Eye (tissue), 1 donor: ENCODE measurements around the gene CRIP1.

Experiments
- DNase-seq: peaks from one replicate; pipeline ENCODE4 v3.0.0-alpha.2; 2015

Gene CRIP1

GRCh38 chr14:105486163-105486973, at the start of gene CRIP1:
TSS of gene CRIP1 (plus strand) at chr14:105486886. CDS start at chr14:105487260, 374 bp downstream.
- peak; percentile 54 for DNase-seq

DNA sequence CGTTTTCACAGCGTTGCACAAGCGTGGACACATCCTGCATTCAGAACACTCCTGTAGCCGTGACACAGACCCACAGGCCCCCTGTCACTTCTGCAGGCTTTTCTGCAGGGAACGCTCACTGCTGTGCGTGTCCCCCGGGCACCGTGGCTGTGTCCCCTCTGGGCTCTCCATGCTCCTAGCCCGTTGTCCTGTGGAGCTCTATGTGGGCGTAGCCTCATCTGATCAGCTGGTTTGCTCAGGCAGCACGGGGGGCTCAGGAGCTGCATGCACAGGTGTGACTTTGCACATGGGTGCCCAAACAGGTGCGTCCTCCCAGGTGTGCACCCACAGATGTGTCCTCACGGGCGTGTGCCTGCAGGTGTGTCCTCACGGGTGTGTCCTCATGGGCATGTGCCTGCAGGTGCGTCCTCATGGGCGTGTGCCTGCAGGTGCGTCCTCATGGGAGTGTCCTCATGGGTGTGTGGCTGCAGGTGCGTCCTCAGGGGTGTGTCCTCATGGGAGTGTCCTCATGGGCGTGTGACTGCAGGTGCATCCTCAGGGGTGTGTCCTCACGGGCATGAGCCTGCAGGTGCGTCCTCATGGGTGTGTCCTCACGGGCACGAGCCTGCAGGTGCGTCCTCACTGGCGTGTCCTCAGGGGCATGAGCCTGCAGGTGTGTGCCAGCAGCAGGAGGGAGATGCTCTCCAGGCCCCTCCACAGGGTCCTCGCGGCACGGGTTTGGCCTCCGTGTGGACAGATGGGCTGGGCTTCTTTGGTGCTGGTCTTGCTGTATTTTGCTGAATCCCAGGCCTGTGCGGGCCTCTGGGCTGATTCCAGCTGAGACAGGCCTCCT, 49.6 kb upstream of the CRIP1 start:
- no peak for DNase-seq

GRCh38 chr14:105437723-105438500, 48.8 kb upstream of the CRIP1 start:
- DNase-seq = no peak

- DNase-seq = no peak
Observed at GRCh38 chr14:105439179-105439578, 47.5 kb upstream of the CRIP1 start.

DNA sequence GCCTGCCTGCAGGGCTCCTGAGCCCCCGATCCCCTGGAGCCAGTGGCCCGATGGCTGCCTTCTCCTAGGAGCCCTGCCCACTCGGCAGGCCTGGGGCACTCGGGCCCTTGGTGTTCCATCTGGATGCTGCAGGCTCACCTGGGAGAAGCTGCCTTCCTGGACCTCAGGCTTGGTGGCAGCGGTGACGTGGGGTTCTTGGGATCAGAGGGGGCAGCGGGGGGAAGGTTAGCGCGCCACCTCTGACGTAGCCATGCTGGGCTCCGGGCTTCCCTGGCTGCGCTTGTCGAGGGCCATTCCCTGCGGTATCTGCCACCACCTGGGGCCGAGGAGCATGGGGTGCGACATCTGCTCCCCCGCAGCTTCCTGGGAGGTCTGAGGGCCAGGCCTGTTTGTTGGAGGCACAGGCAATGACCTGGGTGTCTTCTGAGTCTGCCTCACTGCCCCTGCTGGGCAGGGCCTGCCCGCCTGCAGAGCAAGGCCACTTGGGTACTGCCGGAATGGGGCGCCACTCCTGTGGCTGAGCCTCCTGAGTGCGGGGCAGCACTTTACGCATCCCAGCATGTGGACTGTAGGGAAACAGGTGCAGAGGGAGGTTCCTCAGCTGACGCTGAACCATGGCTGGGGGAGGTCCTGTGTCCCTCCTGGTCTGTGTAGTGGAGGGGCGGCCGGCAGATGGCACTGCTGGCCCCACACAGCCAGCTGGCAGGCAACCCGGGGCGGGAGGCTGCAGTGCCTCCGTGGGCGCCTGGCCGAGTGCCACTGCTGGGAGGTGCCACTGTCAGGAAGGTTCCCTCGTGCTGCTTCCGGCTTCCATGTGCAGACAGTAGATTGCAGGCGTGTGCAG, 46.8 kb upstream of the CRIP1 start:
- no peak for DNase-seq

- no peak for DNase-seq
Observed at GRCh38 chr14:105440554-105440900, 46.2 kb upstream of the CRIP1 start.

- no peak for DNase-seq
Observed at GRCh38 chr14:105440992-105441391, 45.7 kb upstream of the CRIP1 start.

DNA sequence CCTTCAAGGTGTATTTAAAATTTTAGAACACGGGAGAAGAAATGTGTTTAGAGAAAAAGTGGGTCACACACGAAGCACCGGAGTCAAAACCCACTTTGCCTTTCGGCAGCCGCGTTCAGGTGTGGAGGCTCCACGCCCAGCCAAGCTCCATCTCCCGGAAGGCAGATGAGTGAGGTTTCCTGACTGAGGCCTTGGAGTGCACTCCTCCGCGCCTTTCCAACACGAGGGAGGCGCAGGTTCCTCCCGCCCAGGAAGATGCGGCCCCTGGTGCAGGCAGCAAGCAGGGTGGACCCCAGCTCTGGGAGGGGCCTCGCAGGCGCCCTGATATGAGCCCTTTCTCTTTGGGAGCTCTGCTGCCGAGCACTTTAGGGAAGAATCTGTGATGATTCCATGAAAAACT, 44.6 kb upstream of the CRIP1 start:
- no peak for DNase-seq

DNA sequence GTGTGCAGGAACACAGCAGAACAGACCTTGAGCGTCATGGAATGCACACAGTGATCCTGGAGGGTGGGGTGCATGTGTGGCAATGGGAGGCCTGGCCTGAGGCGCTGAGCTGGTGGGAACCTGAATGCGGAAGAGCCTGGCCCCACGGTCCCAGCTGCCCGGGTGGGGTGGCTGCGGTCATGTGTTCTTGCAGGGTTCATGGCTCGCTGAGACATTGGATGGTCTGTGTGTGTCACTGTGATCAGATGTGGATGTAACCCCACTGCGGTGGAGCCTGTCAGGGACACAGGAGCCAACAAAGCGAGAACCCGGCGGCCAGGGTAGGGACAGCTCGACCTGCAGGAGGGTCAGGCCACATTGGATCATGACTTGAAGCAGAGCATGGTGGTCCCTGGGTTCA, 43.9 kb upstream of the CRIP1 start:
- DNase-seq = no peak

DNA sequence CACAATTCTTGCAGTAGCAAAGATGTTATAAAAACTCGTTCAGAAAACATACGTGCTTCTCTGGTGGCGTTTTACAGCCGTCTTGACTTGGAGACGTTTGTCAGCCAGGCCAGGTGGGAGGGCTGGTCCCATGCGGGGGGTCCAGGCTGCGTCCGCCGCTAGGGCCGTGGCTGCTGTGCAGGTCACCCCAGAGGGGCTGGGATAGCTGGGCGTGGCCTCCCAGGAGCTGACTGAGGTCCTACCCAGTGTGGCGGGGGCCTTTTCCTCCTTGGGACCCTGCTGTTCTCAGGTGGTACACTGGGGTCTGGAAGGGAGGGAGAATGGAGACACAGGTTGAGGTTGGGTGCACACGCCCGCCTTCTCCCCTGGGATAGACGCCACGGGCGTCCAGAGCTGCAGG, 41.8 kb upstream of the CRIP1 start:
- DNase-seq = no peak

- no peak for DNase-seq
Observed at GRCh38 chr14:105445290-105445689, 41.4 kb upstream of the CRIP1 start.

GRCh38 chr14:105445901-105446845, 40.5 kb upstream of the CRIP1 start:
- no peak for DNase-seq

DNA sequence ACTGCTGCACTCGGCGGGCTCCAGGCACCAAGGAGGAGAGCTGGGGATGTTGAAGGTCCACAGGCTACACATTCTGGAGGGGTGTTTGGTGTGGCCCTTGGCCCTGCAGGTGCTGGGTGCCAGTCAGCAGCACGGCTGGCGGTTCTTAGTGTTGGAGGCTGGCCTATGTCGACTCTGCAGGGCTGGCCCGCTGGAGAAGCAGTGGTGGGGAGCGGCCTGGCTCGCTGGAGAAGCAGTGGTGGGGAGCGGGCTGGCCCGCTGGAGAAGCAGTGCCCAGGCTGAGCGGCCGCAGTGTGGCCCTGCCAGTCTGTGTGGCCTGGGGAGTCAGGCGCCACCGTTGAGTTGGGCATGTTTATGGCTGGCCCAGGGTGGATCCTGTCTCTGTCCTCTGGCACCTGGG, 39.7 kb upstream of the CRIP1 start:
- no peak for DNase-seq

- no peak for DNase-seq
Observed at GRCh38 chr14:105447651-105448640, 38.7 kb upstream of the CRIP1 start.

DNA sequence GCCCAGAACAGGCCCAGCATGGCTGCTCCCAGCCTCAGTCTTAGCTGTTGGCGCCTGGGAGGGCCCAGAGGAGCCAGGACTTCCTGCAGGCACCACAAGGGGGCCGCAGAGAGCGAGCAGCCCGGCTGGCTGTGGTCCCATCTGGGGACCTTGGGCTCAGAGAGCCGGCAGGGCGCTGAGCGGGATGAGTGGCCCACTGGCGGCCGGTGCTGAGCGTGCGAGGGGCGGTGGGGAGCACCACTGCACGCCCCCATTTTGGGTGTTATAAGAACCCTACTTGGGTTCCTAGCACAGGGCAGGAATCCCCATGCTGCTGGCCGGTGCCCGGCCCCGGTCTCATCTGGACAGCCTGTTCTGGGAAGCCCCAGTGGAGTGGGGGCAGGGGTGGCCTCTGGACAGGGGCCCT, 38.0 kb upstream of the CRIP1 start:
- DNase-seq = peak; percentile 83

DNA sequence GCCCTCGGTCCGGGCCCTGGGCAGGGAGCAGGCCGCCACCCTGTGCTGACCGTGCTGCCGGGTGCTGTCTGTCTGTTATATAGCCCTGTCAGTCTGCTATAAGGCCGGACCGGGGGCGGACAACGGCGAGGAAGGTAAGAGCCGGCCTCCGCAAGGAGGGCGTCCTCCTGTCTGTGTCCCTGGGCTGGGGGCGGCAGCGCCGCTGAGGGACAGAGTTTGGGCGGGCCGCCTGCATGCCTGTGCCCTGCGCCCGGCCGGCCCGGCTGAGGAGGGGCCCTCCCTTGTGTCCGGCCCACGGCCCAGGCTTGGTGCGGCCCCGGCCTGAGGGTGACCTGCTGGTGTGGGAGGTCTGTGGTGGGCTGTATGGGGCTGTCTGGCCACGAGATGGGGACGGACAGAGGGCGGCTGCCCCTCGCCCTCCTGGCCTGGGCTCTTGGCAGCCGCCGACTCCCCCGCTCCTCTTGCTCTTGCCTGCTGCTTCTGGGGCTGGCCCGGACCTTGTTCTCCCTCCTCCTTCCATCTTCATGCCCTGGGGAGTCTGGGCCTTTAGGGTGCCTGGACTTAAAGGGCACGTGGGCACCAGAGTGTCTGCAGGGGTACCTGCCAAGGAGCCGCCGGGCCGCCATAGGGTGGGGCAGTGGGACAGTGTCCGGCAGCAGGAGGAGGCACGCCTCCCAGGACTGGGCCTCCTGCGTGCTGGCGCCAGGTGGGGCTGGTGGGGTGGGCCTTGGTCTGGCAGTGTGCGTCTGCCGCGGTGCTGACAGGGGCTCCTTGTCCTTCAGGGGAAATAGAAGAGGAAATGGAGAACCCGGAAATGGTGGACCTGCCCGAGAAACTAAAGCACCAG, 37.2 kb upstream of the CRIP1 start:
- no peak for DNase-seq

DNA sequence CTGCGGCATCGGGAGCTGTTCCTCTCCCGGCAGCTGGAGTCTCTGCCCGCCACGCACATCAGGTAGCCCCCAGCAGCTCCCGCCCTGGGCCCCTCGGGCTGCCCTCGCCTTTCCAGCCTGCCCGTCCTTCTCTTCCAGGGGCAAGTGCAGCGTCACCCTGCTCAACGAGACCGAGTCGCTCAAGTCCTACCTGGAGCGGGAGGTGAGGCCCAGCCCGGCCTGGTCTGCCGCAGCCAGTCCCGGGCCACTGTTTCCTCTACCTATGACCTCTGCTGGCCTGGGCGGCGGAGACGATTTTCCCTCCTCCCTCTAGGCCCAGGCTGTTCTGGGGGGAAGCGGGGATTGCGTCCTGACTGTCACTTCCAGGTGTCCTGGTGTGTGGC, 36.6 kb upstream of the CRIP1 start:
- no peak for DNase-seq

- DNase-seq = no peak
Observed at GRCh38 chr14:105450864-105451720, 35.6 kb upstream of the CRIP1 start.
